ENCODE measurements around the gene GLG1. TPM values are rescaled to one million over a fixed set of nuclear protein-coding genes. Genes with fewer than 3 reads are reported as not detected.

Gene GLG1
- total RNA-seq, 4 donors from 2014 or later: 72.0 to 170 (median 105) TPM

GRCh38 chr16:74617206-74617788 is 10.4 kb upstream of the GLG1 start:
- in situ Hi-C loops (cut with MboI; ENCODE audit: low sequenced_read_pairs in 4 of 4) (loop anchor here in 1 of 4 donors (25.0 kb wide), 1 partner anchor 130 kb away; no protein-coding TSS in a partner anchor), intact Hi-C loops (cut with DNase I; ENCODE audit: low total_unique reads) (no loop called here)
- no peak for TF ChIP-seq POLR2A (IDR thresholded peaks at IDR 0.05)
- H3K4me3 ChIP-seq: no peak overlapping the region
- no peaks in the 10 kb centered on the region for H3K27me3 ChIP-seq
- no peak overlapping the region for H3K27ac ChIP-seq
- DNase-seq (no peak), ATAC-seq (no peak)
- no peaks in the 10 kb centered on the region for H3K9me3 ChIP-seq
- H3K4me1 ChIP-seq: peaks cover 3 to 5% of the 10 kb centered on the region in 2 donors
- H3K36me3 ChIP-seq: no peaks in the 10 kb centered on the region

DNA sequence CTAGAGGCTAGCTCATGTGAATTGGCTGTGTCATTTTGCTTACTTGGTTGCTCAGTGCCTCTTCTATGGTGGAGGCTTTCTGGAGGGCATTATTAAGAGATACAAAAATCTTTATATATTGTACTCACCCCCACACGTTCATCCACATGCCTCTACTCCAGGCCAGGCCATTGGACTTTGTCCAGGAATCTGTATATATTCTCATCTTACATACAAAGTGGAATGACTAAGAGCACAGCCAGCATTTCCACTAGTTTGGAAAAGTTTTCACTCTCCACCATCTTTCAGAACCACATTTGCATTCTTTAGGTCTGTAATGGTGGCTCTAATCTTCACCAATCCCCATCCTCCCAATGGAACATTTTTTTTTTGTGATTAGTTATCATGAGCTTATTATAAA is 4.8 kb upstream of the GLG1 start:
- H3K9me3 ChIP-seq: no peaks in the 10 kb centered on the region
- ATAC-seq (no peak), DNase-seq (no peak)
- TF ChIP-seq, protein P1, sequence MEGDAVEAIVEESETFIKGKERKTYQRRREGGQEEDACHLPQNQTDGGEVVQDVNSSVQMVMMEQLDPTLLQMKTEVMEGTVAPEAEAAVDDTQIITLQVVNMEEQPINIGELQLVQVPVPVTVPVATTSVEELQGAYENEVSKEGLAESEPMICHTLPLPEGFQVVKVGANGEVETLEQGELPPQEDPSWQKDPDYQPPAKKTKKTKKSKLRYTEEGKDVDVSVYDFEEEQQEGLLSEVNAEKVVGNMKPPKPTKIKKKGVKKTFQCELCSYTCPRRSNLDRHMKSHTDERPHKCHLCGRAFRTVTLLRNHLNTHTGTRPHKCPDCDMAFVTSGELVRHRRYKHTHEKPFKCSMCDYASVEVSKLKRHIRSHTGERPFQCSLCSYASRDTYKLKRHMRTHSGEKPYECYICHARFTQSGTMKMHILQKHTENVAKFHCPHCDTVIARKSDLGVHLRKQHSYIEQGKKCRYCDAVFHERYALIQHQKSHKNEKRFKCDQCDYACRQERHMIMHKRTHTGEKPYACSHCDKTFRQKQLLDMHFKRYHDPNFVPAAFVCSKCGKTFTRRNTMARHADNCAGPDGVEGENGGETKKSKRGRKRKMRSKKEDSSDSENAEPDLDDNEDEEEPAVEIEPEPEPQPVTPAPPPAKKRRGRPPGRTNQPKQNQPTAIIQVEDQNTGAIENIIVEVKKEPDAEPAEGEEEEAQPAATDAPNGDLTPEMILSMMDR (IDR thresholded peaks at IDR 0.05 in 4 of 5, conservative IDR thresholded peaks at IDR 0.05 in 1 of 5): no peak
- peaks cover 3 to 22% of the 10 kb centered on the region in 2 donors for H3K4me1 ChIP-seq
- H3K36me3 ChIP-seq: no peaks in the 10 kb centered on the region
- intact Hi-C loops (cut with DNase I; ENCODE audit: low total_unique reads): no loop called here
- peak overlapping the region in 3 of 4 donors; percentile 50 to 74 (median 74) for H3K27ac ChIP-seq
- no peak overlapping the region for H3K4me3 ChIP-seq
- in situ Hi-C loops (cut with MboI; ENCODE audit: low sequenced_read_pairs in 4 of 4): loop anchor here in 1 of 4 donors (25.0 kb wide), 1 partner anchor 124 kb away; no protein-coding TSS in a partner anchor
- H3K27me3 ChIP-seq: no peaks in the 10 kb centered on the region

DNA sequence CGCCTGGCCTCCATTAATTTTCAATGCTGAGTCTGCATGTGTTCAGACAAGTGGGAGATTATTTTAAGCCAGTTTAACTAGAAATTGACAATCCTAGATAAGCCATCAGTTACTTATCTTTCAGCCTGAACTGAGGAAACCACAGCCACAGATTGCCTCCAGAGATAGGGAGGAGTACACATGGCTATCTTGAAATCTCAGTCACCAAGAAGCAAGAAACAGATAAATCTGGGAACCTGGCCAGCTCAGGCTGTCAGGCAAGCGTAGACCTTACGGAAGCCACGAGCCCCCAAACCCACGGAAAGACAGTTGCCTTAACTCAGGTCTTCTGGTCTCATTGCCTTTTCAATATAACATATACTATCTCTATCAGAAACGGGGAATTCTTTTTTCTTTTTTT is 2.0 kb upstream of the GLG1 start:
- Histone ChIP-seq H3K4me1 (peaks cover 22 to 38% of the 10 kb centered on the region in 2 donors), H3K27me3 (no peaks in the 10 kb centered on the region), H3K27ac (peak overlapping the region in 2 of 4 donors; percentile 87 to 98), H3K9me3 (no peaks in the 10 kb centered on the region), H3K4me3 (no peak overlapping the region), H3K36me3 (no peaks in the 10 kb centered on the region)
- ATAC-seq (no peak), DNase-seq (no peak)
- intact Hi-C loops (cut with DNase I; ENCODE audit: low total_unique reads) (loop anchor here (5.0 kb wide), 3 partner anchors 47 to 312 kb away; partner anchors contain the start of genes PSMD7 and RFWD3), in situ Hi-C loops (cut with MboI; ENCODE audit: low sequenced_read_pairs in 4 of 4) (loop anchor here in 1 of 4 donors (25.0 kb wide), 1 partner anchor 122 kb away; no protein-coding TSS in a partner anchor)
- TF ChIP-seq, protein P1 (IDR thresholded peaks at IDR 0.05 in 4 of 5, conservative IDR thresholded peaks at IDR 0.05 in 1 of 5): no peak
- no peak for TF ChIP-seq POLR2A (IDR thresholded peaks at IDR 0.05)

- H3K9me3 ChIP-seq: no peaks in the 10 kb centered on the region
- DNase-seq (no peak), ATAC-seq (no peak)
- in situ Hi-C loops (cut with MboI; ENCODE audit: low sequenced_read_pairs in 4 of 4): loop anchor here in 1 of 4 donors (25.0 kb wide), 1 partner anchor 121 kb away; no protein-coding TSS in a partner anchor
- no peaks in the 10 kb centered on the region for H3K27me3 ChIP-seq
- no peak for TF ChIP-seq POLR2A (IDR thresholded peaks at IDR 0.05)
- TF ChIP-seq, protein P1 (IDR thresholded peaks at IDR 0.05 in 4 of 5, conservative IDR thresholded peaks at IDR 0.05 in 1 of 5): no peak
- no peak overlapping the region for H3K4me3 ChIP-seq
- H3K27ac ChIP-seq: peak overlapping the region; percentile 87 to 98 (median 98)
- intact Hi-C loops (cut with DNase I; ENCODE audit: low total_unique reads): loop anchor here (5.0 kb wide), 3 partner anchors 46 to 311 kb away; partner anchors contain the start of genes PSMD7 and RFWD3
- H3K4me1 ChIP-seq: peaks cover 28 to 43% of the 10 kb centered on the region in 2 donors
- H3K36me3 ChIP-seq: no peaks in the 10 kb centered on the region
Observed at GRCh38 chr16:74608381-74608780, 1.5 kb upstream of the GLG1 start.

GRCh38 chr16:74607962-74608356 is 1.0 kb upstream of the GLG1 start:
- DNase-seq: peak in 1 of 2 donors; percentile 39
- Histone ChIP-seq H3K36me3 (no peaks in the 10 kb centered on the region), H3K9me3 (no peaks in the 10 kb centered on the region), H3K4me1 (peaks cover 32 to 45% of the 10 kb centered on the region in 2 donors), H3K27me3 (no peaks in the 10 kb centered on the region), H3K27ac (peak overlapping the region; percentile 87 to 98 (median 98)), H3K4me3 (peak overlapping the region in 1 of 4 donors; percentile 99)
- ATAC-seq: peak; percentile 37 to 38
- intact Hi-C loops (cut with DNase I; ENCODE audit: low total_unique reads): loop anchor here (5.0 kb wide), 3 partner anchors 46 to 311 kb away; partner anchors contain the start of genes PSMD7 and RFWD3
- TF ChIP-seq, protein P1 (IDR thresholded peaks at IDR 0.05 in 4 of 5, conservative IDR thresholded peaks at IDR 0.05 in 1 of 5): no peak
- TF ChIP-seq POLR2A (IDR thresholded peaks at IDR 0.05): no peak
- in situ Hi-C loops (cut with MboI; ENCODE audit: low sequenced_read_pairs in 4 of 4): loop anchor here in 1 of 4 donors (25.0 kb wide), 1 partner anchor 121 kb away; no protein-coding TSS in a partner anchor
